ENCODE results near the gene SENP6.

Gene SENP6, protein sequence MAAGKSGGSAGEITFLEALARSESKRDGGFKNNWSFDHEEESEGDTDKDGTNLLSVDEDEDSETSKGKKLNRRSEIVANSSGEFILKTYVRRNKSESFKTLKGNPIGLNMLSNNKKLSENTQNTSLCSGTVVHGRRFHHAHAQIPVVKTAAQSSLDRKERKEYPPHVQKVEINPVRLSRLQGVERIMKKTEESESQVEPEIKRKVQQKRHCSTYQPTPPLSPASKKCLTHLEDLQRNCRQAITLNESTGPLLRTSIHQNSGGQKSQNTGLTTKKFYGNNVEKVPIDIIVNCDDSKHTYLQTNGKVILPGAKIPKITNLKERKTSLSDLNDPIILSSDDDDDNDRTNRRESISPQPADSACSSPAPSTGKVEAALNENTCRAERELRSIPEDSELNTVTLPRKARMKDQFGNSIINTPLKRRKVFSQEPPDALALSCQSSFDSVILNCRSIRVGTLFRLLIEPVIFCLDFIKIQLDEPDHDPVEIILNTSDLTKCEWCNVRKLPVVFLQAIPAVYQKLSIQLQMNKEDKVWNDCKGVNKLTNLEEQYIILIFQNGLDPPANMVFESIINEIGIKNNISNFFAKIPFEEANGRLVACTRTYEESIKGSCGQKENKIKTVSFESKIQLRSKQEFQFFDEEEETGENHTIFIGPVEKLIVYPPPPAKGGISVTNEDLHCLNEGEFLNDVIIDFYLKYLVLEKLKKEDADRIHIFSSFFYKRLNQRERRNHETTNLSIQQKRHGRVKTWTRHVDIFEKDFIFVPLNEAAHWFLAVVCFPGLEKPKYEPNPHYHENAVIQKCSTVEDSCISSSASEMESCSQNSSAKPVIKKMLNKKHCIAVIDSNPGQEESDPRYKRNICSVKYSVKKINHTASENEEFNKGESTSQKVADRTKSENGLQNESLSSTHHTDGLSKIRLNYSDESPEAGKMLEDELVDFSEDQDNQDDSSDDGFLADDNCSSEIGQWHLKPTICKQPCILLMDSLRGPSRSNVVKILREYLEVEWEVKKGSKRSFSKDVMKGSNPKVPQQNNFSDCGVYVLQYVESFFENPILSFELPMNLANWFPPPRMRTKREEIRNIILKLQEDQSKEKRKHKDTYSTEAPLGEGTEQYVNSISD

DNA sequence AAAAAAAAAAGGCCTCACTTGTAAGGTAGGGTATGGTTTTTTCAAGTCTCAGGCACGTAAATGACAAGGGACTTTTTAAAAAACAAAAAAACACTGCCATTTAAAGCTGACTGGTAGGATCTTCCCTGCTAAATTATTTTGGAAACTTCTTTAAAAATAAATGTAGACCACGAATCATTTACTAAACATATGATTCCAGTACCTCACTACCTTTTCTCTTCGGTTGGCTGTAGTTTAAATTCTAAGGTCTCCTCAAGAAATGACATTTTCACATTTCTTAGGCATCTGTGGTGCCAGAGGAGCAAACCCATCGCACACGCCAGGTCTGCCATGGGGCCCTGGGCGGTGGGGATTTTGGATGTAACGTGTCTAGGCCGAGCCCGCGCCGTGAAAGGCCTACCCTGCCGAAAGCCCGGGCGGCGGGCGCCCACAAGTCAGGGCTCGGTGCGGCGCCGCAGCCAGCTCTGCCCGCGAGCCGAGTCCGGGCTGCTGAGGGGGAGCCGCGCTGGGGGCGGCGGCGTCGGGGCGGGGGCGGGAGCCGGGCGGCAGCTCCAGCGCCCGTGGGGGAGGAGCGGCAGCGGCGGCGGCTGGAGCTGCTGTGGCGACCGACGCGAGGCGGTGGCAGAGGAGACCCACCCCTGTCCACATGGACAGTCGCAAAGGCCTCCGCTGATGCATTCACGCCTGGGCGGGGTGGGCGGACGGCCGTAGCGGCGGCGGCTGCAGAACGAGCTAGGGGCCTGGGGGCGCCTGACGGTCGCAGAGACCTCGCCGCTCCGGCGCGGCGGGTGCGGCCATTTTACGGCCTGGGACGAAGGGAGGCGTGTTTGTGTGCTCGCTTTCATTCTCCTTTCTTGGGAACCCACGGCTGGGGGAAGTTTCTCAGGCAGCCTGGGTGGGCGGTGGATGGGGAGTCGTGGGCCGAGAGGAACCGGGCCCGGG lies at the start of gene SENP6:
SENP6 (plus strand) TSS at position 577 of the 942 bp plus-strand sequence. CDS start 645 bp downstream, outside the sequence.
- Histone ChIP-seq H3K9me2 (replicated peaks; ENCODE audit: low read depth, low read length) (no peaks in the 10 kb centered on the region), H3K4me3 (ENCODE audit: low read length, poor library complexity, severe bottlenecking) (peak within 1 kb of the TSS; percentile 85), H3K79me2 (ENCODE audit: insufficient read depth, low read length) (peaks cover 59% of the 10 kb centered on the region), H3K4me1 (ENCODE audit: insufficient read depth, low read length, poor library complexity, severe bottlenecking) (peaks cover 32% of the 10 kb centered on the region), H3K4me2 (ENCODE audit: low read depth, low read length, poor library complexity, severe bottlenecking) (peak within 1 kb of the TSS; percentile 90), H3K9me3 (ENCODE audit: insufficient read depth, low read depth, low read length) (no peaks in the 10 kb centered on the region), H3K9ac (ENCODE audit: low read depth, low read length, poor library complexity, severe bottlenecking) (peak within 1 kb of the TSS; percentile 94), H3K27me3 (ENCODE audit: insufficient read depth, low read length, poor library complexity, severe bottlenecking) (no peaks in the 10 kb centered on the region), H4K20me1 (ENCODE audit: insufficient read depth, low read length, poor library complexity, severe bottlenecking) (peaks cover 36% of the 10 kb centered on the region), H3F3A (ENCODE audit: low read depth) (no peaks in the 10 kb centered on the region), H3K36me3 (ENCODE audit: insufficient read depth, low read length) (no peaks in the 10 kb centered on the region), H2AFZ (ENCODE audit: low read length) (peak within 1 kb of the TSS; percentile 97)
- TF ChIP-seq, protein P1, sequence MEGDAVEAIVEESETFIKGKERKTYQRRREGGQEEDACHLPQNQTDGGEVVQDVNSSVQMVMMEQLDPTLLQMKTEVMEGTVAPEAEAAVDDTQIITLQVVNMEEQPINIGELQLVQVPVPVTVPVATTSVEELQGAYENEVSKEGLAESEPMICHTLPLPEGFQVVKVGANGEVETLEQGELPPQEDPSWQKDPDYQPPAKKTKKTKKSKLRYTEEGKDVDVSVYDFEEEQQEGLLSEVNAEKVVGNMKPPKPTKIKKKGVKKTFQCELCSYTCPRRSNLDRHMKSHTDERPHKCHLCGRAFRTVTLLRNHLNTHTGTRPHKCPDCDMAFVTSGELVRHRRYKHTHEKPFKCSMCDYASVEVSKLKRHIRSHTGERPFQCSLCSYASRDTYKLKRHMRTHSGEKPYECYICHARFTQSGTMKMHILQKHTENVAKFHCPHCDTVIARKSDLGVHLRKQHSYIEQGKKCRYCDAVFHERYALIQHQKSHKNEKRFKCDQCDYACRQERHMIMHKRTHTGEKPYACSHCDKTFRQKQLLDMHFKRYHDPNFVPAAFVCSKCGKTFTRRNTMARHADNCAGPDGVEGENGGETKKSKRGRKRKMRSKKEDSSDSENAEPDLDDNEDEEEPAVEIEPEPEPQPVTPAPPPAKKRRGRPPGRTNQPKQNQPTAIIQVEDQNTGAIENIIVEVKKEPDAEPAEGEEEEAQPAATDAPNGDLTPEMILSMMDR (conservative IDR thresholded peaks at IDR 0.05; ENCODE audit: low read length), result no peak
- TF ChIP-seq EZH2phosphoT487 (IDR thresholded peaks at IDR 0.05; ENCODE audit: borderline replicate concordance), result no peak

DNA sequence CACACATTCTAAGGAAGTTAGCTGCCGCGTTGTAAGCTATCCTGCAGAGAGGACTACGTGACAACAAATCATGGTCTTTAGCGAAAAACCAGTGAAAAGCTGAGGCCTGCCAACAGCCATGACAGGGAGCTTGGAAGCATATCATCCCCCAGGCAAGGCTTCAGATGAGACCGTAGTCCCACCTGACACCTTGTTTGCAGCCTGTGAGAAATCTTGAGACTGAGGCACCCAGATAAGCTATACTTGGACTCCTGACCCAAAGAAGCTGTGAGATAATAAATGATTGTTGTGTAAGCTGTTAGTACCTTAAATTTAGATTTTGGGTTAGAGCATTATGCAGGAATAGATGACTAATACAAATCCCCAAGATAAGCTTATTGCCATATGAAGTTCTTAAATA lies 45.4 kb upstream of the SENP6 start:
- no peak overlapping the region for H3K9ac ChIP-seq (ENCODE audit: low read depth, low read length, poor library complexity, severe bottlenecking)
- H3K27me3 ChIP-seq (ENCODE audit: insufficient read depth, low read length, poor library complexity, severe bottlenecking), result no peaks in the 10 kb centered on the region
- H3K36me3 ChIP-seq (ENCODE audit: insufficient read depth, low read length), result no peaks in the 10 kb centered on the region
- H4K20me1 ChIP-seq (ENCODE audit: insufficient read depth, low read length, poor library complexity, severe bottlenecking), result no peaks in the 10 kb centered on the region
- no peaks in the 10 kb centered on the region for H3K9me2 ChIP-seq (replicated peaks; ENCODE audit: low read depth, low read length)
- no peaks in the 10 kb centered on the region for H3K79me2 ChIP-seq (ENCODE audit: insufficient read depth, low read length)
- no peaks in the 10 kb centered on the region for H3K4me1 ChIP-seq (ENCODE audit: insufficient read depth, low read length, poor library complexity, severe bottlenecking)
- H3K4me2 ChIP-seq (ENCODE audit: low read depth, low read length, poor library complexity, severe bottlenecking), result no peak overlapping the region
- TF ChIP-seq, protein P1 (conservative IDR thresholded peaks at IDR 0.05; ENCODE audit: low read length), result no peak
- no peak for TF ChIP-seq EZH2phosphoT487 (IDR thresholded peaks at IDR 0.05; ENCODE audit: borderline replicate concordance)
- no peak overlapping the region for H3K4me3 ChIP-seq (ENCODE audit: low read length, poor library complexity, severe bottlenecking)
- no peak overlapping the region for H2AFZ ChIP-seq (ENCODE audit: low read length)
- H3F3A ChIP-seq (ENCODE audit: low read depth), result no peaks in the 10 kb centered on the region
- H3K9me3 ChIP-seq (ENCODE audit: insufficient read depth, low read depth, low read length), result no peaks in the 10 kb centered on the region

DNA sequence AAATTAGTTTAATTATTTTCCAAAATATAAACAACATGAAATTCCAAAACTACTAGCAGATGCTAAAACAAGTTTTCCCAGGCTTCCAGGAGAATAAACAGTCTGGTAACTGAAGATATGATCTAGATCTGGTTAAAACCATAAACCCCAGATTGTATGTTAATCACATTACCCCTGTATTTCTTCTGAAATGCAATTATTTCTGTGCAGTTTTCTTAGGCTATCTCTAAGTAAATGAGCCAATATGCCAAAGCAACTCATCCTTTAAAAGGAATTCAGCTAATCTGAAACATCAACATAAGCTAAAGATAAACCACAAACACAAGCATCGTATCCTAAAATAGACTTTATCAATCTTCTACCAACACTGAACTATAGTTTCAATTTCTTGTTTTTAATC lies 44.6 kb upstream of the SENP6 start:
- Histone ChIP-seq H3K4me1 (ENCODE audit: insufficient read depth, low read length, poor library complexity, severe bottlenecking) (no peaks in the 10 kb centered on the region), H4K20me1 (ENCODE audit: insufficient read depth, low read length, poor library complexity, severe bottlenecking) (no peaks in the 10 kb centered on the region), H3K9me3 (ENCODE audit: insufficient read depth, low read depth, low read length) (no peaks in the 10 kb centered on the region), H3K4me2 (ENCODE audit: low read depth, low read length, poor library complexity, severe bottlenecking) (no peak overlapping the region), H3K9me2 (replicated peaks; ENCODE audit: low read depth, low read length) (no peaks in the 10 kb centered on the region), H2AFZ (ENCODE audit: low read length) (no peak overlapping the region), H3K27me3 (ENCODE audit: insufficient read depth, low read length, poor library complexity, severe bottlenecking) (no peaks in the 10 kb centered on the region), H3K4me3 (ENCODE audit: low read length, poor library complexity, severe bottlenecking) (no peak overlapping the region), H3K79me2 (ENCODE audit: insufficient read depth, low read length) (no peaks in the 10 kb centered on the region), H3K9ac (ENCODE audit: low read depth, low read length, poor library complexity, severe bottlenecking) (no peak overlapping the region), H3K36me3 (ENCODE audit: insufficient read depth, low read length) (no peaks in the 10 kb centered on the region), H3F3A (ENCODE audit: low read depth) (no peaks in the 10 kb centered on the region)
- TF ChIP-seq, protein P1 (conservative IDR thresholded peaks at IDR 0.05; ENCODE audit: low read length), result no peak
- no peak for TF ChIP-seq EZH2phosphoT487 (IDR thresholded peaks at IDR 0.05; ENCODE audit: borderline replicate concordance)

Data from Loucy (cell line).